ENCODE data around the gene MARK1. TPM values are rescaled to one million over a fixed set of nuclear protein-coding genes. Genes with fewer than 3 reads are reported as not detected.
"Not testable (repeated sequence)": the region's sequence is repeated elsewhere in the genome, so short reads cannot be mapped to it uniquely, and the experiment has no call there.

MARK1 gene
- total RNA-seq, 6 experiments from 2014 or later = 0.06 to 0.53 (median 0.24) TPM

GRCh38 chr1:220594356-220594755 lies 66.4 kb downstream of the MARK1 start:
- no peak for TF ChIP-seq CTCF (IDR thresholded peaks at IDR 0.05)
- no peak for TF ChIP-seq POLR2A (IDR thresholded peaks at IDR 0.05)
- no peak for ATAC-seq
- Histone ChIP-seq H3K27me3 (no peaks in the 10 kb centered on the region), H3K27ac (no peak overlapping the region), H3K9me3 (no peaks in the 10 kb centered on the region), H3K4me1 (no peaks in the 10 kb centered on the region), H3K4me3 (no peak overlapping the region), H3K36me3 (no peaks in the 10 kb centered on the region)
- intact Hi-C loops (cut with DNase I) = no loop called here
- no peak for DNase-seq
- 53% methylated on average over 4 of the region's 4 CpGs for WGBS (ENCODE audit: insufficient coverage, low coverage, low lambda C conversion rate, missing lambda C conversion rate)

DNA sequence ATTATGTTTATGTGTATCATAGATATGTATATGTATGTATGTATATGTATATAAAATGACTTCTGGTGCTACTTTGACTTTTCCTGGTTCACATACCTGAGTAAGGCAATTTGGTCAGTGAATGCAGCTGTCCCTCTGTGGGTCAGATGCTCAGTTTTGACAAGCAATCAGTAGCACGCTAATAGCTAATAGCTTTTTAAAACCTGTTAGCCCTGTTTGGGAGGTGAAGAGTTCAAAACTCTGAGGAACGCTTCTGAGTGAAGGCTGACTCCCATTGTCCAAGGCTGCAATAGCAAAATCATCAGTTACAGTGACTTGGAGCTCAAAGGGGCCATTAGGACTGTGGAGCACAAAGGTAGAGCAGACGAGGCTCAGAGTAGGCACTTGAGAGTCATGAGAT lies 67.2 kb downstream of the MARK1 start:
- no peak for TF ChIP-seq POLR2A (IDR thresholded peaks at IDR 0.05)
- TF ChIP-seq CTCF (IDR thresholded peaks at IDR 0.05) = no peak
- 54% methylated on average over 3 of the region's 3 CpGs for WGBS (ENCODE audit: insufficient coverage, low coverage, low lambda C conversion rate, missing lambda C conversion rate)
- H3K27me3 ChIP-seq = no peaks in the 10 kb centered on the region
- intact Hi-C loops (cut with DNase I) = no loop called here
- no peak overlapping the region for H3K27ac ChIP-seq
- H3K4me3 ChIP-seq = no peak overlapping the region
- no peaks in the 10 kb centered on the region for H3K9me3 ChIP-seq
- DNase-seq = no peak
- H3K4me1 ChIP-seq = no peaks in the 10 kb centered on the region
- ATAC-seq = no peak
- no peaks in the 10 kb centered on the region for H3K36me3 ChIP-seq

GRCh38 chr1:220604926-220605325 lies 77.0 kb downstream of the MARK1 start:
- no peak for ATAC-seq
- H3K4me3 ChIP-seq = no peak overlapping the region
- 68% methylated on average over 3 of the region's 3 CpGs for WGBS (ENCODE audit: insufficient coverage, low coverage, low lambda C conversion rate, missing lambda C conversion rate)
- H3K4me1 ChIP-seq = no peaks in the 10 kb centered on the region
- intact Hi-C loops (cut with DNase I) = no loop called here
- no peak overlapping the region for H3K27ac ChIP-seq
- H3K27me3 ChIP-seq = no peaks in the 10 kb centered on the region
- no peaks in the 10 kb centered on the region for H3K36me3 ChIP-seq
- H3K9me3 ChIP-seq = no peaks in the 10 kb centered on the region
- DNase-seq = no peak
- TF ChIP-seq CTCF (IDR thresholded peaks at IDR 0.05) (no peak), POLR2A (IDR thresholded peaks at IDR 0.05) (no peak)

DNA sequence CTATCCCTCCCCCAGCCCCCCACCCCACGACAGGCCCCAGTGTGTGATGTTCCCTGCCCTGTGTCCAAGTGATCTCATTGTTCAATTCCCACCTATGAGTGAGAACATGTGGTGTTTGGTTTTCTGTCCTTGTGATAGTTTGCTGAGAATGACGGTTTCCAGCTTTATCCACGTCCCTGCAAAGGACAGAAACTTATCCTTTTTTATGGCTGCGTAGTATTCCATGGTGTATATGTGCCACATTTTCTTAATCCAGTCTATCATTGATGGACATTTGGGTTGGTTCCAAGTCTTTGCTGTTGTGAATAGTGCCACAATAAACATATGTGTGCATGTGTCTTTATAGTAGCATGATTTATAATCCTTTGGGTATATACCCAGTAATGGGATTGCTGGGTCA lies 77.7 kb downstream of the MARK1 start:
- H3K27me3 ChIP-seq; H3K36me3 ChIP-seq; H3K27ac ChIP-seq; DNase-seq; intact Hi-C loops (cut with DNase I); H3K4me1 ChIP-seq; ATAC-seq; H3K4me3 ChIP-seq; H3K9me3 ChIP-seq: not testable (repeated sequence)
- WGBS (ENCODE audit: insufficient coverage, low coverage, low lambda C conversion rate, missing lambda C conversion rate) = 96% methylated on average over 3 of the region's 4 CpGs

- intact Hi-C loops (cut with DNase I); H3K36me3 ChIP-seq; H3K27me3 ChIP-seq; DNase-seq; H3K27ac ChIP-seq; H3K9me3 ChIP-seq; H3K4me3 ChIP-seq; H3K4me1 ChIP-seq; ATAC-seq: not testable (repeated sequence)
- 40% methylated on average over 1 of the region's 11 CpGs for whole genome bisulfite sequencing (ENCODE audit: insufficient coverage, low coverage, low lambda C conversion rate, missing lambda C conversion rate)
These were observed 83.2 kb downstream of the MARK1 start for GRCh38 chr1:220611100-220611499.

GRCh38 chr1:220616836-220617235 lies 88.9 kb downstream of the MARK1 start:
- intact Hi-C loops (cut with DNase I) = no loop called here
- no peak for TF ChIP-seq CTCF (IDR thresholded peaks at IDR 0.05)
- no peak for TF ChIP-seq POLR2A (IDR thresholded peaks at IDR 0.05)
- Histone ChIP-seq H3K27me3 (no peaks in the 10 kb centered on the region), H3K4me3 (no peak overlapping the region), H3K27ac (no peak overlapping the region), H3K36me3 (no peaks in the 10 kb centered on the region), H3K4me1 (no peaks in the 10 kb centered on the region), H3K9me3 (no peaks in the 10 kb centered on the region)
- DNase-seq (no peak), ATAC-seq (no peak)

All from right lobe of liver (tissue), 6 donors.